HG03095 (cell line): Measurements from ENCODE around the gene ERCC3.
"Not testable (repeated sequence)": the region's sequence is repeated elsewhere in the genome, so short reads cannot be mapped to it uniquely, and the experiment has no call there.

Source experiments
- ATAC-seq: cut with Tn5 transposase; IDR thresholded peaks from one replicate; pipeline ENCODE4 v1.9.1; 2021; ENCODE audit warnings: moderate library complexity; ENCODE audit not compliant: unreplicated experiment

Gene ERCC3

DNA sequence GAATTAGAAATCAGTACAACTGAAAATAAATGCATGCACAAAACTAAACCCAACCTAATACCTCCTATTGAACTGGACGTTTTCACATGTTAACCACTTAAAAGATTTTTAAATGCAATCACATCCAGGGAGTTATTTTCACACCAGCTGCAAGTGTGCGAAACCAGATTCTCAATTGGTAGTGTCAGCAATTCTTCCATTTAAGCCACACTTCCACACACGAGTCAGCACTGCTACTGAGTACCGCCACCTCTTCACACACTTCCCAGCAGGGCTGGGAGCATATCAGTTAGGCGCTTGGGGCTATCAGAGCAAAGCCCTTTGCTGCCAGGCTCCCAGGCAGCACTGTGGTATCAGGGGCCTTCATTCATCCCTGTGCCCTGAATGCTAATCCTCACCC lies 14.2 kb downstream of the ERCC3 start:
- ATAC-seq: no peak

DNA sequence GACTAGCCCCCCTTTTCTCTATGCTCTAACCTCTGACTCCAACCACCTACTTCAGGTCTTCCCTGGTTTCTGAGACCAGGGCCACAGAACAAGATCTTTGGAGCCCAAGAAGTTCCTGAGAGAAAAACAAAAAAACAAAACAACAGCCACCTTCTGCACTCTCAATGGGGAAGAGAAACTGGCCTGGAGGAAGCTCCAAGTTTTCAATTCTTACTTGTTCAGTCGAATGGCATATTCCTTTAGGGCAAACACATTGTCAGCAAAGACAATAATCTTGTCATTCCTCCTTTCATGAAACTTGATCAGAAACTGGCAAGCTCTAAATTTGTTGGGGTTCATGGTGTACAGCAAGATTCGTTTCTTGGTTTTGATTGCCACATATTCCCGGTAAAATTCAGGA lies 15.0 kb downstream of the ERCC3 start:
- ATAC-seq: no peak

DNA sequence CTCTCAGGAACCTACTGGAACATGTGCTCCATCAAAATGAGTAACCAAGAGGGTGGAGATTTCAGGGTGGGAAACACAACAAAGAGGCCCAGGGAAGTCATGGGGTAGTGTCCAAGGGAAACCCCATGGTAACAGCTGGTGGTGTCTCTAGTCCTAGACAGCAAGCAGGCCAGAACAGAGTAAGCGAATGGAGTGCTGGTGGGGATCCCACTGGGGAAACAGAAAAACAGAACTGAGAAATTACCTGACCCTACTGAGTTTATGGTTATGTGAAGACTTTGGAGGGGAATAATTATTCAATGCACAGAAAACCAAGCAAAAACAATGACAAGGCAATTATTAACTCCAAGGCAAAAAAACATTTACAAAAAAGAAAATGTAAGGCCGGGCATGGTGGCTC lies 16.9 kb downstream of the ERCC3 start:
- no peak for ATAC-seq

DNA sequence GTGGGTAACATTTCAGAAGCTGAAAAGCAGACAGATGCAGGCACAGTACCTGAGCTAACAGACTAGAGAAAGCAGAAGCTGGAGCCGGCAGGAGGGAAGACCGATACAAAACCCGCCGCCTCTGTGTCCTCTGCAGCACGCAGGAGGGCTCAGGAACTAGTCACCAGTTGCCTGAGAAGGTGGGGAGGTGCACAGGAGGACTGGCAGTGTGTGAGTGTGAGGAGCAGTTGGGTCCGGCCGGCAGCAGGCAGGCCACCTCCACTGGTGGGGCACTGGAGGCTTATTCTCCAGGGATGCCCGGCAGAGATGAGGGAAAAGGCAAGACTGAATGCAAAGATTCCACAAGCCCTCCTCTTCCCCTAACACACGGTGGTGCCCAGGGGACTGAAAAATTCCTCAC lies 18.2 kb downstream of the ERCC3 start:
- ATAC-seq: no peak

DNA sequence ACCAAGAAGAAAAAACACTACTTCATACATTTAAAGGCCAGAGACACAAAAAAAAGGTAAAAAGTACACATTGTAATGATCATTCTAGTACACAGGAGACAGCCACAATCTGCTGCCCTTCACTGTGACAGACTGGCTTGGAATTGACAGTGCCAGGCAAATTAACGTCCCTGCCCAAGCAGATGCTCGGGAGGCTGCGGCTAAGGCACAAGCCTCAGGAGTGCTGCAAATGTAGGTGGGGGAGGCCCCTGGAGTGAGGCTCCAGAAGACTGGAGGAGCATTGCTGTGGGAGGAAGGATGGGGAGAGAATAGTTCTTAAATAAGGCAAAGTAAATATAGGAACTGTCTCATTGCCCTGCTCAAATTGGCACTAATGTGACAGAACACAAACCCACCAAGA lies 18.6 kb downstream of the ERCC3 start:
- no peak for ATAC-seq

DNA sequence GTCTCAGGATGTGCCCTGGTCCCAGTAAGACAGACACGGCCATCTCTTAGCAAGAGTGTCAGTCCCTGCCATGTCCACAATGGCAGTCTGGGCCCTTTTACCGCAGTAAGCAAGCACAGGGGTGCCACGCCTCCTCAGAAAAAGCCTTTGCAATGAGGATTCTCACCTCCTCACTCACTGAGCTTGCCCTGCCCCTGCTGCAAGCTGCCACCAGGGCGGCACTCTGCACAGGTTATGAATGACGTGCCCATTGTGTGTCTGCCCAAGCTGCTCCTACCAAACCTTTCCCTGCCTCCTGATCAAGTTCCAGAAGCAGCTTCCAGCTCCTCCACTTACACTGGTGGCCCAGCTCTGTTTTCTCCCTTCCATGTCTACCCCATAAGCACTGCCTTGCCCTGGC lies 23.3 kb downstream of the ERCC3 start:
- no peak for ATAC-seq

DNA sequence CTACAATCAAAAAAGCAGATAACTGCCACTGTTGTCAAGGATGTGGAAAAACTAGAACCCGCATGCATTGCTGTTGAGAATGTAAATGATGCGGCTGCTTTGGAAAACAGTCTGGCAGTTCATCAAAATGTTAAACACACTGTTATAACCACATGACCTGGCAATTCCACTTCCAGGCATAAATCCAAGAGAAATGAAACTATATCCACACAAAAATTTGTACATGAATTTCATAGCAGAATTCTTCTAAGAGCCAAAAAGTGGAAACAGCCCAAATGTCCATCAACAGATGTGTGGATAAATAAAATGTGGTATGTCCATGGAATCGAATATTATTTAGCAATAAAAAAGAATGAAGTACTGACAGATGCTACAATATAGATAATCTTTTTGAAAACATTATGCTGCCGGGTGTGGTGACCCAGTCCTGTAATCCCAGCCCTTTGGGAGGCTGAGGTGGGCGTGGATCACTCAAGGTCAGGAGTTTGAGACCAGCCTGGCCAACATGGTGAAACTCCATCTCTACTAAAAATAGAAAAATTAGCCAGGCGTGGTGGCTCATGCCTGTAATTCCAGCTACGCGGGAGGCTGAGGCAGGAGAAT lies 32.0 kb downstream of the ERCC3 start:
- ATAC-seq: no peak

DNA sequence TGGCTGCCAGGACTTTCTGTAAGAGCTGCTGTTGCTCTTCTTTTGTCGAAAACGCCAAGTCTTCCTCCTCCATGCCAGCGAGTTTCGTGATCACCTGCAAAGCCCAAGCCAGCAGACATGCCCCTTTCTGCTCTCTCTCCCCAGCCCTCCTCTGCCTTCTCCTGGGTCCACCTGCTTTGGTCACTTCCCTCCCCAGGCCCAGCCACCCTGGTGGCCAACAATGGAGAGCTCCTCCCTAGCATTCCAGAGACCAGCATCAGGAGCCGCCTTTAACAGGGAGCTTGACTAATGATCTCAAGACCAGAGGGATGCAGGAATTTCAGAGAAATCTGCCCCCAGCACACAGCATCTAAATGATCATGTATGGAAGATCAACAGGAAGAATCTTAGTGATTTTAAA lies 34.6 kb downstream of the ERCC3 start:
- no peak for ATAC-seq

DNA sequence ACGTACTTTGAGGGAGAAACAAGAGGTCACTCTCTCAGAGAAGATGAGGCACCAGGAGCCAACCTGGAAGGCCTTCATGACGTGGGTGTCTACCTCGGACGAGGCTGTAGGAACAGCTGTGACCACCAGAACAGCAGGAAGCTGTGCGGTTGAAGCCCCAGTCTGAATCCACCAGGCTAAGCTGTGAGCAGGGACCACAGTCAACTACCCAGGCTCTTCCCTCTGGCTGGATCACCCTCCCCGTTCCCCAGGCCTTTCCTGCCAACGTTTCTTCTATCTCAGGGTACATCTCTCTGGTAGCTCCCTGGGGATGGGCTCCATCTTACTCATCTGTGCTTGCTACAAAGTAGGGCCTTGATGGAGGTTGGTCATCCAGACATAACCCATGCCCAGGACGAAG lies 37.1 kb downstream of the ERCC3 start:
- ATAC-seq: no peak

DNA sequence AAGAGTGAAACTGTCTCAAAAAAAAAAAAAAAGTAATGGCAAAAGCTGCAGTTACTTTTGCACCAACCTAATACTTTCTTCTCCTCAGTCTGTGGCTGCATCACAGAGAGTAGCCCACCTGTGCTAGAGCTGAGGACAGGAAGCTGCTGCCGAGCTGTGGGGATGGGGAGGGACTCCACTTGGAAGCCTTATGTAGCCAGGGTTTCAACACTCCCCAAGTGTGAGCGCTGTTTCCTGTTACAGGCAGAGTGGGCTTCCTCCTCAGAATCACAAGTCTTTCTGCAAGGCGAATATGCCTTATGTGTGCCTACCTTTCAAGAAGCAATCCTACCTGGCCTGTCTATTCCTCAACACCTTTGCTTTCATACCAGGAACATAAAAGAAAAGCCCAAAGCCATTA lies 37.6 kb downstream of the ERCC3 start:
- no peak for ATAC-seq

DNA sequence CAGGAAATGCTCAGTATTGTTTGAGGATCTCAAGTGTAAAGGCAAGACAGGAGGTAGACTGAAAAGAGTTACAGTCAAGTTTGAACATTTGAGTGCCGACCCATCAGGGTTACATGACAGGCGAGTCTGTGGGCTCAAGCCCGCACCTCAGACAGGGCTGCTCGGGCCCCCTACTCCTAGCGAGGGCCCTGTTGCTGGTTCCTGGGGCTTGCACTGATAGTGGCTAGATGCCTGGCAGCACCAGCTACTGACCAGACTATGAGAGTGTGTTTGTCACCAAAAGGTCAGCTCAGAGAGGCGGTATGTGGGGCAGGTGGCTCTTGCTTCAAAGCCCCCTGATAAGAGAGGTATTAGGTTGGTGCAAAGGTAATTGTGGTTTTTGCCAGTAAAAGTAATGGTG lies 38.2 kb downstream of the ERCC3 start:
- ATAC-seq: no peak

DNA sequence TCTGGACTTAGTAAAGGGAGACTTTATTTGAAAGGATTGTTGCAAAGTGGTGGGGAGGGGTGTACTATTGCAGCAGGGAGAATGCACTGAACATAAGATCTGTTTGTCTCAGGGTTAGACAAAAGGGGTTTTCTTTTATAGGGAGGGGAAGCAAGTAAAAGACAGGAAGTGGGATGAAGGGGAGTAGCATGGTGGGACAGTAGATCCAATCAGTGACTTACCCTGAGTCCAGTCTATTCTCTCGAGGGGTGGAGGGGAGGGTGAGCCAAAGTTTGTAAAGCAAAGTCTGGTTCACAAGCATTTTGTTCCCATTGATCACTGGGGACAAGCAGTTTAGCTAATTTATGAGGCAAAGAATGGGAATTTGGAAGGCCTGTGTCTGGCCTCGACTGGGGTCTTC lies 38.8 kb downstream of the ERCC3 start:
- ATAC-seq: no peak

DNA sequence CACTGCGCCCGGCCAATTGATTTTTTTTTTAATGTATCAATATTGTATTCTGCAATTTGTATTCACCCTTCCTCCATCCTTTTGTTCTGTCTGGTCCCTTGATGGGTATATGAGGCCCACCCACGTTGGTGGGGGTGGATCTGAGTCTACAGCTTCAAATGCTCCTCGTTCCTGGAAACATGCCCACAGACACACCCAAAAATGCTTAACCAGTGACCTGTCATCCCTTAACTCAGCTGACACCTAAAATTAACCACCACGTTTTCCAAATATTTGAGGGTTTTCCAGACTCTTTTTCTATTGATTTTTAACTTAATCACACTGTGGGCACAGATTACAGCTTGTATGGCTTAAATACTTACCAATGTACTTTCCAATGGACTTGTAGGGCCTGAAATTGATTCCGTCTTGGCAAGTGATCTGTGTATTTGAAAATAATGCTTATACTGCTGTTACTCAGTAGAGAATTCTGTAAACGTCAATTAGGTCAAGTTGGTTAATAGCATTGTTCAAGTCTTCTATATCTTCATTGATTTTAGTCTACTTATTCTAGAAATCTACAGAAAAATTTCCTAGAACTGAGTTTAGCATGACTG lies 39.5 kb downstream of the ERCC3 start:
- no peak for ATAC-seq

DNA sequence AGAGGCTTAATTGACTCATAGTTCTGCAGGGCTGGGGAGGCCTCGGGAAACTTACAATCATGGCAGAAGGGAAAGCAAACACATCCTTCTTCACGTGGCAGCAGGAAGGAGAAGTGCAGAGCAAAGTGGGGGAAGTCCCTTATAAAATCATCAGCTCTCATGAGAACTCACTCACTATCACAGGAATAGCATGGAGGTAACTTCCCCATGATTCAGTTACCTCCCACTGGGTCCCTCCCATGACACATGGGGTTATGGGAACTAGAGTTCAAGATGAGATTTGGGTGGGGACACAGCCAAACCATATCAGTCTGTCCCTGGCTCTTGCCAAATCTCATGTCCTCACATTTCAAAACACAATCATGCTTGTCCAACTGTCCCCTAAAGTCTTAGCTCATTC lies 52.8 kb downstream of the ERCC3 start:
- not testable (repeated sequence) for ATAC-seq

DNA sequence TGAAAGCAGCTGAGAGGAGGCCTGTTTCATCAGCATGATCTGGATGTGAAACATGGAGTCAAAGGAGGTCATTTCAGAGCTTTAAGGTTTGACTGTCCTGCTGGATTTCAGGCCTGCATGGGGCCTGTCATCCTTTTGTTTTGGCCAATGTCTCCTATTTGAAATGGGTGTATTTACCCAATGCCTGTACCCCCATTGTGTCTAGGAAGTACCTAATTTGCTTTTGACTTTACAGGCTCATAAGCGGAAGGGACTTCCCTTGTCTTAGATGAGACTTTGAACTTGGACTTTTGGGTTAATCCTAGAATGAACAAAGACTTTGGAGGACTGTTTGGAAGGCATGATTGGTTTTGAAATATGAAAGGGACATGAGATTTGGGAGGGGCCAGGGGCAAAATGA lies 54.5 kb downstream of the ERCC3 start:
- no peak for ATAC-seq

DNA sequence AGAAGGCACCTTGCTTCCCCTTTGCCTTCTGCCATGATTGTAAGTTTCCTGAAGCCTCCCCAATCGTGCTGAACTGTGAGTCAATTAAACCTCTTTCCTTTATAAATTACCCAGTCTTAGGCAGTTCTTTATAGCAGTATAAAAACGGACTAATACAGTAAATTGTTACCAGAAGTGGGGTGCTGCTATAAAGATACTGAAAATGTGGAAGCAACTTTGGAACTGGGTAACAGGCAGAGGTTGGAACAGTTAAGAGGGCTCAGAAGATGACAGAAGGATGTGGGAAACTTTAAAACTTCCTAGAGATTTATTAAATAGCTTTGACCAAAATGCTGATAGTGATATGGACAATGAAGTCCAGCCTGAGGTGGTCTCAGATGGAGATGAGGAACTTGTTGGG lies 56.2 kb downstream of the ERCC3 start:
- not testable (repeated sequence) for ATAC-seq

DNA sequence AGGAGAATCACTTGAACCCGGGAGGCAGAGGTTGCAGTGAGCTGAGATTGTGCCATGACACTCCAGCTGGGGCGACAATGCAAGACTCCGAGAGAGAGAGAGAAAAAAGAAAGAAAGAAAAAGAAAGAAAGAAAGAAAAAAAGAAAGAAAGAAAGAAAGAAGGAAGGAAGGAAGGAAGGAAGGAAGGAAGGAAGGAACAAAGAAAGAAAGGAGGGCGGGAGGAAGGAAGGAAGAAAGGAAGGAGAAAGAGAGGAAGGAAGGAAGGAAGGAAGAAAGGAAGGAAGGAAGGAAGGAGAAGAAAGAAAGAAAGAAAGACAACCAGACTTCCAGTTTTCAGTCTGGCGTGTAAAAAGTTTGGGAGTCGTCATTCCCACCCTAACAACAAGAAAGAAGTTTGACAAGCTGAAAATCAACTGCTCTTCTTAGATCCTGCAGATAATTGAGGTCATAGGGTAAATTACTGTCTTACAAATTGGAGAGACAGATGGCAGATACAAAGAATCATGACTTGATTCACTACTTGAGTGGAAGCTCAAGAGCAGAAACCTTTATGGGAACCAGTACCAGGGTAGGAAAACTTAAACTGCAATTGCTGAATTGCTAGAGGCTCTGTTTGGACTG lies 58.8 kb downstream of the ERCC3 start:
- ATAC-seq: no peak

DNA sequence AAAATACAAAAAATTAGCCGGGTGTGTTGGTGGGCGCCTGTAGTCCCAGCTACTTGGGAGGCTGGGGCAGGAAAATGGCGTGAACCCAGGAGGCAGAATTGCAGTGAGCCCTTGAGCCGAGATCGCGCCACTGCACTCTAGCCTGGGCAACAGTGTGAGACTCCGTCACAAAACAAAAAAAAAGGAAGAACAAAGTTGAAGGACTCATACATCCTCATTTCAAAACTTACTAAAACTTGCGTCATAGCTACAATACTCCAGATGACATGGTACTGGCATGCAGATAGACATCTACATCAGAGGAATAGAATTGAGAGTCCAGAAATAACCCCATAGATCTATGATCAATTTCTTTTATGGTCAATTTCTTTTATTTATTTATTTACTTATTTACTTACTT lies 60.2 kb downstream of the ERCC3 start:
- ATAC-seq: no peak

DNA sequence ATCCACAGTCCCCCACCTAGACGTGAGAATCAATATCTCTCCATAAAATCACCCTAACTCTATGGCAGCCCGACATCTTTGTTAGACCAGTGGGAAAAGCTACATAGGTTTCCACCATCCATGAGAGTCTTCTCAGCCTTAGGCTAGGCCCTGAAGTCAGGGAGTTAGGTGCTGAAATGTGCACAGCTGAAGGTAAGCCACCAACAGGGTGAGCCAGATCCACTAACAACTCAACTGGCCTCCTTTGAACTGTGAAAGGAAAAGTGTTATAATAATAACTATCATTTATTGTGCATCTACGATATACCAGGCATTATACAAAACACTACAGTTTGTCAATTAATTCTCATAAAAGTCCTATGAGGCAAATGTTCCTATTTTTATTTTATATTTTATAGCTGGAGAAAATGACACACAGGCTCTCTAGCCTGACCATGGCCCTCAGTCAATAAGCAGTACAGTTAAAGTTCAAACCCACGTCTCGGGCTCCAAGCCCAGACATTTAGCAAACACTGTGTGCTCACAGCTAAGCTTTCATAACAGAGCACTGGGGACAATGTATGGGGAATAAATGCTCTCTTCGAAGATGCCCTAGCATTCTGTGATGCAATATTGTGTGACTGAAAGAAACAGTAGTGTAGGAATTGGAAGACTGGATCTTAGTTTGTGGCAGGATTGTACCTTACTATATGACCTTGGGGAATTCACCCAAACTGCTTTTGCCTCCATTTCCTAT lies 62.6 kb downstream of the ERCC3 start:
- no peak for ATAC-seq

DNA sequence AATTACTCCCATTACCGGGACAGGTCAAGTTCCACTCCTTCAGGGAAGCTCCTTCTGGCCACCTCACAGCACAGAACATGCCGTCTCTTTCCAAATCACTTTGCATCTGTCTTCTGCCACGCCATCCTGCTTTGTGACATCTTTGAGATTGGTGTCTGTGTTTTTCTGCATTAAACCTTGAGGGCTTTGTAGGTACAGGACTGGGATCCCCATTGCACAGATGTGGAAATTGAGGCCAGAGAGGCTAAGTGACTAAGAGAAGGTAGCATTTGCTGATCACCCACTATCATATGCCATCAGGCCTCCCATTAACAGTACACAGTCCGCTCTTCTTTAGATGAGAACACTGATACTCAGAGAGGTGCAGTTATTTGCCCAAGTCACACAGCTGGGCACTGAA lies 64.4 kb downstream of the ERCC3 start:
- ATAC-seq: no peak

DNA sequence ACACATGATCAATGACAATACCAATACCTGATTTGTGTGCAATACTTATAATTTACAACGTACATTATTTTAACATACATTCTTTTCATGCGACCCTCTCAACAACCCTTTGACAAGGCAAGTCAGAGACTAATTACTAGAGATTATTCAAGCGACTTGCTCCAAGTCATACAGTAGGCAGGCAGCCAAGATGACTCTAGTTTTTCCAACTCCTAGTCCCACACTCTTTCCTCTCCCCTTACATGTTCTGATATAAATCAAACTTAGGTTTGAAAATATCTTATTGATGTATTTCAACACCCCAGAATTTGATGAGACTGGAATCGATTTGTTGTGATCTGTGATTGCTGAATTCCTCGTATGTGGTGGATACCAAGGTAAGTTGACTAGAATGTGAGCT lies 65.8 kb downstream of the ERCC3 start:
- no peak for ATAC-seq

DNA sequence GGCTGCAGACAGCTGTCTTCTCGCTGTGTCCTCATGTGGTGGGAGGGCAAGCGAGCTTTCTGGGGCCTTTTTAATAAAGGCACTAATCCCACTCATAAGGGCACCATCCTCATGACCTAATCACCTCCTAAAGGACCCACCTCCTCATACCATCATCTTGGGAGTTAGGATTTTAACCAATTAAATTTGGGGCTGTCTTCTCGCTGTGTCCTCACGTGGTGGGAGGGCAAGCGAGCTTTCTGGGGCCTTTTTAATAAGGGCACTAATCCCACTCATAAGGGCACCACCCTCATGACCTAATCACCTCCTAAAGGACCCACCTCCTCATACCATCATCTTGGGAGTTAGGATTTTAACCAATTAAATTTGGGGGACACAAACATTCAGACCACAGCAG lies 66.7 kb downstream of the ERCC3 start:
- ATAC-seq: not testable (repeated sequence)
